Left lung (tissue), 10 donors: ENCODE results near the gene CCL13. TPM values are rescaled to one million over a fixed set of nuclear protein-coding genes. Genes with fewer than 3 reads are reported as not detected.

ENCODE experiments used
- ATAC-seq: fragments of 200-7000 bp; cut with Tn5 transposase; one replicate; pipeline ENCODE4 v1.9.1; 2020; ENCODE audit warnings: moderate library complexity
- DNase-seq, 4 donors: peaks; one replicate each; pipeline ENCODE4 v3.0.0-alpha.2; 2013 to 2020
- H3K27ac ChIP-seq, 2 donors: fragments of 200-600 bp; sonication (generic) in 1 of 2; one replicate each; pipeline versions ENCODE4 v1.5.0 to v1.8.0; 2020 to 2021
- H3K27me3 ChIP-seq, 2 donors: fragments of 200-600 bp; sonication (generic) in 1 of 2; one replicate each; pipeline versions ENCODE4 v1.5.0 to v1.8.0; 2020 to 2021
- H3K36me3 ChIP-seq, 2 donors: fragments of 200-600 bp; sonication (generic) in 1 of 2; one replicate each; pipeline versions ENCODE4 v1.5.0 to v1.8.0; 2020 to 2021
- H3K4me1 ChIP-seq, 2 donors: fragments of 200-600 bp; one replicate each; pipeline ENCODE4 v1.8.0; 2021
- H3K4me3 ChIP-seq, 2 donors: fragments of 200-600 bp; sonication (generic) in 1 of 2; one replicate each; pipeline versions ENCODE4 v1.5.0 to v1.8.0; 2020 to 2021; ENCODE audit warnings: mild to moderate bottlenecking in 1 of 2
- H3K9me3 ChIP-seq, 2 donors: fragments of 200-600 bp; sonication (generic) in 1 of 2; one replicate each; pipeline versions ENCODE4 v1.5.0 to v1.8.0; 2020 to 2021
- intact Hi-C, 2 donors: fragments of 100-400 bp; cut with DNase I; formaldehyde crosslinking; loops; one replicate each; pipeline versions ENCODE4 v1.11.2 to v1.14.2; 2022
- polyA plus RNA-seq, 6 donors: library from polyadenylated mRNA; unstranded; fragments of 120-200 nt; gene quantifications; one replicate each; pipeline ENCODE4 v1.2.1, GENCODE V29; 2013; ENCODE audit not compliant: insufficient read length in 6 of 6
- total RNA-seq, 2 donors: library from RNA; stranded (reverse); fragmentation: NEBNext Ultra II Directional; extraction: Animal tissue kit (Norgen Biotek cat#: 25700); gene quantifications; one replicate each; pipeline ENCODE4 v1.2.1, GENCODE V29; 2021
- TF ChIP-seq, protein P1 (sequence below), 2 donors: fragments of 200-600 bp; sonication (generic) in 1 of 2; IDR thresholded peaks; one replicate each; pipeline versions ENCODE4 v1.5.0 to v1.8.0; 2021; ENCODE audit warnings: antibody characterized with exemption in 2 of 2
- donor health status: DM: no; HTN: yes; CAD: no.
- donor health status: DM: no; HTN: no; CAD: no.

CCL13 gene
- total and polyA plus RNA-seq, 8 donors = 0.74 to 29.3 (median 1.6) TPM; not detected in 1

DNA sequence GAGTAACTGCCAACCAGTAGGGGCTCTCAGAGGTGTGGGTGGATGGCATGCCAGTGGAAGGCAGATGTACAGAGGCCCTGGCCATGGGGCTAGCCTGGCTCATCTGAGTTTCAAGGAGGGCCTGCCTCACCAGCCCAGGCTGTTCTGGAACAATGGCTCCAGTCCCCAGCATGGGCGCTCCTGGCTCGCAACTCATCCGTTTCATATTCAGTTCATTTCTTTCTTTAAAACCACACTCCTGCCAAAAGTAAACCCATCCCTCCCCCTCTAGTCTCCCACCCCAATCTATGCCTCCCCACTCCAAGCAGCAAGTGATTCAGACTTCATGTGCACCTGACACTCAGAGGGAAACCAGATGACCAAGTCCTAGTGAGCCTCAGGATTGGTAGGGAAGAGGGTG lies 2.4 kb downstream of the CCL13 start:
- TF ChIP-seq, protein P1, sequence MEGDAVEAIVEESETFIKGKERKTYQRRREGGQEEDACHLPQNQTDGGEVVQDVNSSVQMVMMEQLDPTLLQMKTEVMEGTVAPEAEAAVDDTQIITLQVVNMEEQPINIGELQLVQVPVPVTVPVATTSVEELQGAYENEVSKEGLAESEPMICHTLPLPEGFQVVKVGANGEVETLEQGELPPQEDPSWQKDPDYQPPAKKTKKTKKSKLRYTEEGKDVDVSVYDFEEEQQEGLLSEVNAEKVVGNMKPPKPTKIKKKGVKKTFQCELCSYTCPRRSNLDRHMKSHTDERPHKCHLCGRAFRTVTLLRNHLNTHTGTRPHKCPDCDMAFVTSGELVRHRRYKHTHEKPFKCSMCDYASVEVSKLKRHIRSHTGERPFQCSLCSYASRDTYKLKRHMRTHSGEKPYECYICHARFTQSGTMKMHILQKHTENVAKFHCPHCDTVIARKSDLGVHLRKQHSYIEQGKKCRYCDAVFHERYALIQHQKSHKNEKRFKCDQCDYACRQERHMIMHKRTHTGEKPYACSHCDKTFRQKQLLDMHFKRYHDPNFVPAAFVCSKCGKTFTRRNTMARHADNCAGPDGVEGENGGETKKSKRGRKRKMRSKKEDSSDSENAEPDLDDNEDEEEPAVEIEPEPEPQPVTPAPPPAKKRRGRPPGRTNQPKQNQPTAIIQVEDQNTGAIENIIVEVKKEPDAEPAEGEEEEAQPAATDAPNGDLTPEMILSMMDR (IDR thresholded peaks at IDR 0.05) = no peak
- H3K27ac ChIP-seq = no peak overlapping the region
- no peaks in the 10 kb centered on the region for H3K9me3 ChIP-seq
- no peak for ATAC-seq
- intact Hi-C loops = no loop called here
- no peak overlapping the region for H3K4me3 ChIP-seq
- H3K4me1 ChIP-seq = peaks cover 0 to 8% of the 10 kb centered on the region in 2 donors
- H3K27me3 ChIP-seq = no peaks in the 10 kb centered on the region
- DNase-seq = no peak
- H3K36me3 ChIP-seq = no peaks in the 10 kb centered on the region

DNA sequence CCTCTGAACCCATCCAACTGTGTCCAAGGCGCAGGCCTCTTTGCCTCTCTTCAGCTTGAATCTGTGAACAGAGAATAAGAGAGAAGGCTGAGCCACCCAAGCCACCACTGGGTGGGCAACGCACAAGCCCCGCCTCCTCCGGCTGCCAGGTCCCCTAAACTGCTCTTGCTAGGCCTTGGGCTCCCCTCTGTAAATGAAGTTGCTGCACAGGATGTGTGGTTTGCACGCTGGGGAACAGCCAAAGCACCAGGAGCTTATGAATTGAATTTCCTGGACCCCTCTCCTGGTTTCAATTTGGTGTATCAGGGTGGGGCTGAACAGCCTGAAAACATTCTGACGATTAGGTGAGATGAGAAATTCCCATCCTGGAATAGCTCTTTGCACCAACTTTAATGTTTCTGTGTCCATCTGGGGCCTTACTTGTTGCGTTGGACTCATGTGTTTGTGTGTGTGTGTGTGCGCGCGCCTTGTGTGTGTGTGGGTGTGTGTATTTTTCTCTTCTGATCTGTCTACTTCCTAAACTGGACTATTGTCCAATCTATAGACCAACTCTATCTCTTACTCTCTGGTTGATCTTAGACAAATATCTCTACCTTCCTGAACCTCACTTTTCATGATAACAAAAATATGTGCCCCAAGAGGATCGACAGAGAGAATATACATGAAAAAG lies 4.5 kb downstream of the CCL13 start:
- H3K4me3 ChIP-seq = no peak overlapping the region
- no peaks in the 10 kb centered on the region for H3K9me3 ChIP-seq
- TF ChIP-seq, protein P1 (IDR thresholded peaks at IDR 0.05) = no peak
- H3K4me1 ChIP-seq = peaks cover 0 to 8% of the 10 kb centered on the region in 2 donors
- no peaks in the 10 kb centered on the region for H3K36me3 ChIP-seq
- H3K27ac ChIP-seq = no peak overlapping the region
- DNase-seq = no peak
- intact Hi-C loops = loop anchor here in 1 of 2 donors (10.0 kb wide), 1 partner anchor 166 kb away; no protein-coding TSS in a partner anchor
- ATAC-seq = no peak
- H3K27me3 ChIP-seq = no peaks in the 10 kb centered on the region

DNA sequence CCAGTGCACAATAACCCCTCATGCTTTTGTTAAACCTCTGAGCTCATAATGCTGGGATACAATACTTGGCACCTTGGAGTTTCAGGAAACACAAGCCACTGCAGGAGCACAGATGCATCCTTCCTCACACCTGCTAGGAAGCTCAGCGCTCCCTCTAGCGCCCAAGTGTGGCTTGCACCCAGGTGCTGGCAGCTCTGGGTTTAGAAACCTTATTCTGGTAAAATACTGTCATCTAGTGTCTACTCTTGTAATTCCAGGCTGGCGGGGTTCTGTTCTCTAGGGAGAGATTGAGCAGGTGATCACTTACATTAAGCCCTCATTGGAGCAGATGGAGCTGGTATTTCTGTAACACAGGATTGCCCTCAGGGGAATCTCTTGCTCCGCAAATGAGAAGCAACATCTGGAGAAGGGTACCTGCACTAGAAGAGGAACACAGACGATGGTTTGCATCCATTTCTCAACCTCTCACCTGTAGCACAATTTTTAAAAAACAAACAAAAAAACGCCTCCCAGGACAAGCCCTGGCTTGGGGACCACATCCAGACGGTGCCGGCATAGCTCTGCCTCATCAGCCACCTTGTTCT lies 5.3 kb downstream of the CCL13 start:
- ATAC-seq (peak; percentile 99), DNase-seq (peak; percentile 78 to 93 (median 92))
- no peak overlapping the region for H3K4me3 ChIP-seq
- TF ChIP-seq, protein P1 (IDR thresholded peaks at IDR 0.05) = peak; percentile 97 to 99
- H3K4me1 ChIP-seq = peaks cover 0 to 6% of the 10 kb centered on the region in 2 donors
- H3K36me3 ChIP-seq = no peaks in the 10 kb centered on the region
- H3K27ac ChIP-seq = no peak overlapping the region
- no peaks in the 10 kb centered on the region for H3K27me3 ChIP-seq
- no peaks in the 10 kb centered on the region for H3K9me3 ChIP-seq
- intact Hi-C loops = loop anchor here (2.0 to 10.0 kb wide), 2 partner anchors 165 to 167 kb away; no protein-coding TSS in a partner anchor

DNA sequence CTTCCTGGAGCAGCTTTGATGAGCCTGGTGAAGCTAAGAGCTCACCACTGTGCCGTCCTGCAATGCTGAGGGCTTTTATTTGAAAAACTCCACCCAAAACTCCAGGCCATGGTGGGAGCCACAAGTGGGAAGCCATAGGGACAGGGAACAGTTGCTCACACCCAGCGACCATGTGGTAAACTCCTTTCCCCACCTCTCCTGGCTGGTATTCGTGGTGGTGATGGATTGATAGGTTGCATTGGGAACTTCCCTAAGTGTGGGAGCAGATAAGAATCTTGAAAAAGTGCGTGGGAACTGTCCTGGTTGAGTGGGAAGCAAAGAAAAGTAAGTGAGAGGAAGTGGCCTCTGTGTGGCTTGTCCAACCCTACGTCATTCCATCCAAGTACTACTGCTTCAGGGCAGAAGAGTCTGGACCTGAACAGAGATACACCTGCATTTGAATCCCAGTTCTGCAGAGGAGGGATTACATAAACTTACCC lies 6.9 kb downstream of the CCL13 start, which contains the start of gene CCL1:
Gene CCL1 (minus strand): TSS at position 51 of the 479 bp plus-strand sequence. CDS start 72 bp downstream, outside the sequence.
- Histone ChIP-seq H3K4me1 (peaks cover 0 to 23% of the 10 kb centered on the region in 2 donors), H3K9me3 (no peaks in the 10 kb centered on the region), H3K4me3 (no peak within 1 kb of the TSS), H3K27ac (no peak within 1 kb of the TSS), H3K27me3 (no peaks in the 10 kb centered on the region), H3K36me3 (no peaks in the 10 kb centered on the region)
- TF ChIP-seq, protein P1 (IDR thresholded peaks at IDR 0.05) = no peak
- DNase-seq (no peak), ATAC-seq (no peak)
- intact Hi-C loops = loop anchor here (2.0 to 10.0 kb wide), 2 partner anchors 166 to 168 kb away; no protein-coding TSS in a partner anchor

- TF ChIP-seq, protein P1 (IDR thresholded peaks at IDR 0.05) = no peak
- H3K4me3 ChIP-seq = no peak overlapping the region
- H3K9me3 ChIP-seq = no peaks in the 10 kb centered on the region
- no peaks in the 10 kb centered on the region for H3K27me3 ChIP-seq
- no peak for DNase-seq
- H3K27ac ChIP-seq = no peak overlapping the region
- H3K4me1 ChIP-seq = peaks cover 0 to 38% of the 10 kb centered on the region in 2 donors
- H3K36me3 ChIP-seq = no peaks in the 10 kb centered on the region
- no peak for ATAC-seq
- intact Hi-C loops = loop anchor here in 1 of 2 donors (10.0 kb wide), 1 partner anchor 170 kb away; no protein-coding TSS in a partner anchor
These were observed 8.5 kb downstream of the CCL13 start for GRCh38 chr17:34364751-34365150.
